PC-3 (cell line): ENCODE data around the gene MCHR1. TPM values are rescaled to one million over a fixed set of nuclear protein-coding genes. Genes with fewer than 3 reads are reported as not detected.
"Not testable (repeated sequence)": the region's sequence is repeated elsewhere in the genome, so short reads cannot be mapped to it uniquely, and the experiment has no call there.

Source experiments
- ATAC-seq: fragments of 200-7000 bp; cut with Tn5 transposase; 2 replicates; pipeline ENCODE4 v1.9.1; 2020; ENCODE audit warnings: mild to moderate bottlenecking, moderate library complexity
- BruUV-seq: library from RNA; stranded (reverse); fragments of 400-500 nt; replicated peaks from 2 replicates; lab custom pipeline; 2021; lab: Mats Ljungman, UMichigan
- CTCF ChIA-PET: fragments of 300-600 bp; sonication (Branson Sonifier 250); formaldehyde crosslinking; loops from one replicate; lab custom pipeline; 2022; ENCODE audit warnings: antibody characterized with exemption; lab: Charles Lee
- POLR2A ChIA-PET: fragments of 300-600 bp; sonication (Branson Sonifier 250); formaldehyde crosslinking; loops from one replicate; lab custom pipeline; 2022; ENCODE audit warnings: antibody characterized with exemption; ENCODE audit not compliant: unreplicated experiment; lab: Charles Lee
- DNase-seq: peaks from one replicate; pipeline ENCODE4 v3.0.0-alpha.2; 2015
- H2AFZ ChIP-seq: fragments of 300-600 bp; sonication (generic); 2 replicates; pipeline ENCODE4 v1.6.0; 2016; ENCODE audit warnings: antibody characterized with exemption, low read length
- H3F3A ChIP-seq: fragments of 300-600 bp; sonication (generic); one replicate; pipeline ENCODE4 v1.6.0; 2017; ENCODE audit warnings: antibody characterized with exemption, low read length, control low read depth, mild to moderate bottlenecking; ENCODE audit not compliant: unreplicated experiment
- H3K27ac ChIP-seq: fragments of 300-600 bp; sonication (generic); 2 replicates; pipeline ENCODE4 v1.5.1; 2016; ENCODE audit warnings: mild to moderate bottlenecking, low read length
- H3K27me3 ChIP-seq: fragments of 300-600 bp; sonication (generic); 2 replicates; pipeline ENCODE4 v1.6.1; 2016; ENCODE audit warnings: low read length, mixed read lengths
- H3K36me3 ChIP-seq: fragments of 300-600 bp; sonication (generic); 2 replicates; pipeline ENCODE4 v1.6.1; 2016; ENCODE audit warnings: low read depth, mixed run types, low read length, mixed read lengths
- H3K4me1 ChIP-seq: fragments of 300-600 bp; sonication (generic); 2 replicates; pipeline ENCODE4 v1.5.1; 2016; ENCODE audit warnings: low read length; ENCODE audit not compliant: insufficient read depth
- H3K4me2 ChIP-seq: fragments of 300-600 bp; sonication (generic); 2 replicates; pipeline ENCODE4 v1.6.0; 2016; ENCODE audit warnings: low read length
- H3K4me3 ChIP-seq: fragments of 300-600 bp; sonication (generic); 2 replicates; pipeline ENCODE4 v1.5.1; 2016; ENCODE audit warnings: mild to moderate bottlenecking, low read length, mixed read lengths
- H3K79me2 ChIP-seq: fragments of 300-600 bp; sonication (generic); 2 replicates; pipeline ENCODE4 v1.6.1; 2017; ENCODE audit warnings: low read length, mixed read lengths
- H3K9ac ChIP-seq: fragments of 300-600 bp; sonication (generic); 2 replicates; pipeline ENCODE4 v1.6.0; 2016; ENCODE audit warnings: mild to moderate bottlenecking, low read length
- H3K9me2 ChIP-seq: fragments of 300-600 bp; sonication (generic); replicated peaks from 2 replicates; pipeline ENCODE4 v1.6.1; 2016; ENCODE audit warnings: mixed run types, low read length, mixed read lengths
- H3K9me3 ChIP-seq: fragments of 300-600 bp; sonication (generic); 2 replicates; pipeline ENCODE4 v1.6.1; 2016; ENCODE audit warnings: low read length, mixed read lengths
- H4K20me1 ChIP-seq: fragments of 300-600 bp; sonication (generic); 2 replicates; pipeline ENCODE4 v1.6.1; 2016; ENCODE audit warnings: low read length, mixed read lengths
- EZH2 ChIP-seq: fragments of 300-600 bp; sonication (generic); IDR thresholded peaks from one replicate; pipeline ENCODE4 v1.6.1; 2017; ENCODE audit warnings: antibody characterized with exemption, mild to moderate bottlenecking, low read length; ENCODE audit not compliant: unreplicated experiment
- EZH2phosphoT487 ChIP-seq: fragments of 300-600 bp; sonication (generic); IDR thresholded peaks from 2 replicates; pipeline ENCODE4 v1.6.1; 2018; ENCODE audit warnings: mild to moderate bottlenecking, antibody characterized with exemption, low read length, borderline replicate concordance
- intact Hi-C: fragments of 100-400 bp; cut with micrococcal nuclease; formaldehyde crosslinking; loops from 2 replicates; pipeline ENCODE4 v1.9.0; 2023
- total RNA-seq: library from RNA; depleted of rRNA; stranded (reverse); fragments of >200 nt; gene quantifications from 2 replicates; pipeline ENCODE4 v1.2.3, GENCODE V29; 2014
- TF ChIP-seq, protein P1 (sequence below): fragments of 300-600 bp; sonication (generic); conservative IDR thresholded peaks from 2 replicates; pipeline ENCODE4 v1.5.1; 2017; ENCODE audit warnings: antibody characterized with exemption, low read depth, mild to moderate bottlenecking, low read length

The MCHR1 gene
- total RNA-seq, 1 experiment from 2014 or later: not detected

DNA sequence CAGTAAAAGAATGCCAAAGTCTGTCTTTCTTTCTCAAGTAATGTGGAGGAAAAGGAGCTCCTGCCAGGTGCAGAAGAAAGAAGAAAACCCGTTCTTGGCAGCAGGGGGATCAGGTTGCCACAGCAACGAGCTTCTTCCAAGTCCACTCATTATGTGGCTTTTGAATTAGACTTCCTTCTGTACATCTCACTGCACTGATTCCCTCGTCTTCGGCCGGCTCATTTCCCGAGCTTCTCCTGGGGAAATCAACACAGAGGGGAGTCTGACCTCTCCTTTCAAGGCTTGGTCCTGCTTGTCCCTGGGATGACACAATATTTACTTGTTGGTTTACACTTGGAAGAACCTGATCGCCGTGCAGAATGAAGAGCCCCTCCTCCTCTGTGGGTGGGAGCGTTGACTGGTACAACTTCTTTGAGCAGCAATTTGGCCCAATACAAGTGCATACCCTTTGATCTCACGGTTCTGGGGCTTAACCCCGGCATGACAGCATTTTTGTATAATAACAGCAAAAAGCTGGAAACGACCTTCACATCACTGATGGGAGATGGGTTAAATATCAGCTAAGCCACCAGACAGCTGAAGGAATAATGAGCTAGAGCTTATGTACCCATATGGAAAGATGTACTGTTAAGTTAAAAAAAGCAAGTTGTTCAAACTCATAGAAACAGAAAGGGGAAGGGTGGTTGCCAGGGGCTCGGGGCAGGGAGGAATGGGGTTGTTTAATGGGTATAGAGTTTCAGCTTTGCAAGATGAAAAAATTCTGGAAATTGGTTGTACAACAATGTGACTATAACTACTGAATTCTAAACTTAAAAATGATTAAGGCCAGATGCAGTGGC, 35.4 kb downstream of the MCHR1 start:
- no peak overlapping the region for H3K9ac ChIP-seq
- H3F3A ChIP-seq: no peaks in the 10 kb centered on the region
- peak overlapping the region; percentile 2; the same call in 1 of the 2 replicates for H3K27ac ChIP-seq
- TF ChIP-seq EZH2phosphoT487: no peak
- TF ChIP-seq, protein P1, sequence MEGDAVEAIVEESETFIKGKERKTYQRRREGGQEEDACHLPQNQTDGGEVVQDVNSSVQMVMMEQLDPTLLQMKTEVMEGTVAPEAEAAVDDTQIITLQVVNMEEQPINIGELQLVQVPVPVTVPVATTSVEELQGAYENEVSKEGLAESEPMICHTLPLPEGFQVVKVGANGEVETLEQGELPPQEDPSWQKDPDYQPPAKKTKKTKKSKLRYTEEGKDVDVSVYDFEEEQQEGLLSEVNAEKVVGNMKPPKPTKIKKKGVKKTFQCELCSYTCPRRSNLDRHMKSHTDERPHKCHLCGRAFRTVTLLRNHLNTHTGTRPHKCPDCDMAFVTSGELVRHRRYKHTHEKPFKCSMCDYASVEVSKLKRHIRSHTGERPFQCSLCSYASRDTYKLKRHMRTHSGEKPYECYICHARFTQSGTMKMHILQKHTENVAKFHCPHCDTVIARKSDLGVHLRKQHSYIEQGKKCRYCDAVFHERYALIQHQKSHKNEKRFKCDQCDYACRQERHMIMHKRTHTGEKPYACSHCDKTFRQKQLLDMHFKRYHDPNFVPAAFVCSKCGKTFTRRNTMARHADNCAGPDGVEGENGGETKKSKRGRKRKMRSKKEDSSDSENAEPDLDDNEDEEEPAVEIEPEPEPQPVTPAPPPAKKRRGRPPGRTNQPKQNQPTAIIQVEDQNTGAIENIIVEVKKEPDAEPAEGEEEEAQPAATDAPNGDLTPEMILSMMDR: no peak
- TF ChIP-seq EZH2: no peak
- H3K79me2 ChIP-seq: no peaks in the 10 kb centered on the region
- DNase-seq (peak; percentile 60), ATAC-seq (peak; percentile 40)
- peak overlapping the region; percentile 50 for H2AFZ ChIP-seq
- BruUV-seq: no TSS peak
- H3K27me3 ChIP-seq: no peaks in the 10 kb centered on the region
- peak overlapping the region; percentile 21; the same call in 1 of the 2 replicates for H3K4me3 ChIP-seq
- ChIA-PET CTCF (interaction anchor here (0.6 to 1.0 kb wide), 2 partner anchors 32 to 65 kb away, joined by 4 to 7 read pairs; no protein-coding TSS in a partner anchor), POLR2A (interaction anchor here (0.6 kb wide), 1 partner anchor 63 kb away, joined by 3 read pairs; no protein-coding TSS in a partner anchor)
- no peaks in the 10 kb centered on the region for H4K20me1 ChIP-seq
- H3K4me1 ChIP-seq: peaks cover 20% of the 10 kb centered on the region
- no peaks in the 10 kb centered on the region for H3K36me3 ChIP-seq
- H3K9me3 ChIP-seq: no peaks in the 10 kb centered on the region
- intact Hi-C loops: no loop called here
- peak overlapping the region; percentile 72 for H3K4me2 ChIP-seq
- no peaks in the 10 kb centered on the region for H3K9me2 ChIP-seq

DNA sequence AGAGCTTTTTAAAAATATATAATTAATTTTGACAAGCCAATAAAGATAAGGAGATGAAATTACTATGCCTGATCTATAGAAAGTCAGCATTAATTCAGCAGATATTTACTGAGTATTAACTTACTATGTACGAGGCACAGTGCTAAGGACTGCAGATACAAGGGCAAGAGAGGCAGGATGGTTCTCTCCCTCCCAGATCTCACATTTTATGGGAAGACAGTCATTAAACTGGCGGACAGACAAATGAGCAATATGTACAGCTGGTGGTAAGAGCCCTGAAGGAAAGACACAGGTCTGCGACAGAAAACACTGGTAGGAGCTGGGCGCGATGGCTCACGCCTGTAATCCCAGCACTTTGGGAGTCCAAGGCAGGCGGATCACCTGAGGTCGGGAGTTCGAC, 36.8 kb downstream of the MCHR1 start:
- intact Hi-C loops: no loop called here

DNA sequence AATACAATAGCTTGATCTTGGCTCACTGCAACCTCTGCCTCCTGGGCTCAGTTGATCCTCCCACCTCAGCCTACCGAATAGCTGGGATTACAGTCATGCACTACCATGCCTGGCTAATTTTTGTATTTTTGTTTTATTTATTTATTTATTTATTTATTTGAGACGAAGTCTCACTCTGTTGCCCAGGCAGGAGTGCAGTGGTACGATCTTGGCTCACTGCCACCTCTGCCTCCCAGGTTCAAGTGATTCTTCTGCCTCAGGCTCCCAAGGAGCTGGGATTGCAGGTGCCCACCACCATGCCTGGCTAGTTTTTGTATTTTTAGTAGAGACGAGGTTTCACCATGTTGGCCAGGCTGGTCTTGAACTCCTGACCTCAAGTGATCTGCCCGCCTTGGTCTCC, 38.4 kb downstream of the MCHR1 start:
- H3K4me3 ChIP-seq, BruUV-seq, POLR2A ChIA-PET: not testable (repeated sequence)

More for the DNA sequence above, 36.8 kb downstream of the MCHR1 start:
- H3K9me2 ChIP-seq: no peaks in the 10 kb centered on the region
- ChIA-PET CTCF (no interaction called here), POLR2A (interaction anchor here (0.5 to 0.7 kb wide), 2 partner anchors 16 to 104 kb away, joined by 5 to 13 read pairs; no protein-coding TSS in a partner anchor)
- DNase-seq (peak; percentile 46), ATAC-seq (peak; percentile 39; the same call in 1 of the 2 replicates)
- no peak overlapping the region for H3K4me3 ChIP-seq
- H3K9me3 ChIP-seq: no peaks in the 10 kb centered on the region
- BruUV-seq: no TSS peak
- no peaks in the 10 kb centered on the region for H3K27me3 ChIP-seq
- H4K20me1 ChIP-seq: no peaks in the 10 kb centered on the region
- no peaks in the 10 kb centered on the region for H3F3A ChIP-seq
- H3K79me2 ChIP-seq: no peaks in the 10 kb centered on the region
- H3K4me1 ChIP-seq: peaks cover 22% of the 10 kb centered on the region
- no peak overlapping the region for H3K27ac ChIP-seq
- H3K36me3 ChIP-seq: no peaks in the 10 kb centered on the region
- H3K9ac ChIP-seq: no peak overlapping the region
- TF ChIP-seq EZH2 (no peak), EZH2phosphoT487 (no peak)
- TF ChIP-seq, protein P1: no peak
- no peak overlapping the region for H2AFZ ChIP-seq
- no peak overlapping the region for H3K4me2 ChIP-seq

More for the DNA sequence above, 38.4 kb downstream of the MCHR1 start:
- CTCF ChIA-PET, H2AFZ ChIP-seq, ATAC-seq, H3F3A ChIP-seq, H3K9me3 ChIP-seq, intact Hi-C loops, H4K20me1 ChIP-seq, DNase-seq, H3K27me3 ChIP-seq, H3K79me2 ChIP-seq, H3K9ac ChIP-seq, H3K27ac ChIP-seq, H3K9me2 ChIP-seq, H3K36me3 ChIP-seq, H3K4me2 ChIP-seq: not testable (repeated sequence)
- H3K4me1 ChIP-seq: peaks cover 19% of the 10 kb centered on the region
